ENCODE data around the gene CDAN1. TPM values are rescaled to one million over a fixed set of nuclear protein-coding genes. Genes with fewer than 3 reads are reported as not detected.

Gene CDAN1
- total RNA-seq, 1 donor from 2014 or later = 14.6 TPM

DNA sequence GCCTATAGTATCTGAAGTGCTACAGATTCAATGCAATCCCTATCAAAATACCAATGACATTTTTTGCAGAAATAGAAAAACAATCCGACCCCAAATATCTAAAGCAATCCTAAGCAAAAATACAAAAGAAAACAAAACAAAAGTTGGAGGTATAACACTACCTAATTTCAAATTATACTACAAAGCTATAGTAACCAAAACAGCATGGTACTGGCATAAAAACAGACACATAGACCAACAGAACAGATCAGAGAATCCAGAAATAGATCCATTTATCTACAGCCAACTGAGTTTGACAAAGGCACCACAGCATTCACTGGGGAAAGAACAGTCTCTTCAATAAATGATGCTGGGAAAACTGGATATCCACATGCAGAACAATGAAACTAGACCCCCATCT, 23.8 kb upstream of the CDAN1 start:
- peaks cover 18% of the 10 kb centered on the region for H3K36me3 Mint-ChIP-seq (ENCODE audit: low read depth, unreplicated experiment)
- H3K9me3 Mint-ChIP-seq (ENCODE audit: unreplicated experiment) = peaks cover 22% of the 10 kb centered on the region
- Histone ChIP-seq H3K79me2 (ENCODE audit: insufficient read depth, low read length) (no peaks in the 10 kb centered on the region), H3K36me3 (ENCODE audit: insufficient read depth, low read length) (no peaks in the 10 kb centered on the region), H3K9ac (ENCODE audit: low read length) (no peak overlapping the region), H3K4me3 (ENCODE audit: insufficient read depth, low read depth, low read length) (no peak overlapping the region), H3K4me1 (ENCODE audit: insufficient read depth, low read length) (no peaks in the 10 kb centered on the region), H3K27ac (ENCODE audit: low read depth, low read length) (no peak overlapping the region), H3K9me3 (ENCODE audit: insufficient read depth, low read depth, low read length) (peaks cover 2% of the 10 kb centered on the region), H2AFZ (ENCODE audit: low read depth, low read length) (no peak overlapping the region), H3K4me2 (ENCODE audit: low read length) (no peak overlapping the region), H4K20me1 (ENCODE audit: insufficient read depth, low read length) (peaks cover 8% of the 10 kb centered on the region), H3K27me3 (ENCODE audit: insufficient read depth, low read length) (no peaks in the 10 kb centered on the region)
- no peaks in the 10 kb centered on the region for H3K4me1 Mint-ChIP-seq (ENCODE audit: low read depth, unreplicated experiment)
- H3K27me3 Mint-ChIP-seq (ENCODE audit: low read depth, unreplicated experiment) = no peaks in the 10 kb centered on the region
- H3K27ac Mint-ChIP-seq (ENCODE audit: unreplicated experiment) = no peak overlapping the region
- FAIRE-seq (no peak), DNase-seq (ENCODE audit: low read depth) (no peak)
- TF ChIP-seq, protein P1, sequence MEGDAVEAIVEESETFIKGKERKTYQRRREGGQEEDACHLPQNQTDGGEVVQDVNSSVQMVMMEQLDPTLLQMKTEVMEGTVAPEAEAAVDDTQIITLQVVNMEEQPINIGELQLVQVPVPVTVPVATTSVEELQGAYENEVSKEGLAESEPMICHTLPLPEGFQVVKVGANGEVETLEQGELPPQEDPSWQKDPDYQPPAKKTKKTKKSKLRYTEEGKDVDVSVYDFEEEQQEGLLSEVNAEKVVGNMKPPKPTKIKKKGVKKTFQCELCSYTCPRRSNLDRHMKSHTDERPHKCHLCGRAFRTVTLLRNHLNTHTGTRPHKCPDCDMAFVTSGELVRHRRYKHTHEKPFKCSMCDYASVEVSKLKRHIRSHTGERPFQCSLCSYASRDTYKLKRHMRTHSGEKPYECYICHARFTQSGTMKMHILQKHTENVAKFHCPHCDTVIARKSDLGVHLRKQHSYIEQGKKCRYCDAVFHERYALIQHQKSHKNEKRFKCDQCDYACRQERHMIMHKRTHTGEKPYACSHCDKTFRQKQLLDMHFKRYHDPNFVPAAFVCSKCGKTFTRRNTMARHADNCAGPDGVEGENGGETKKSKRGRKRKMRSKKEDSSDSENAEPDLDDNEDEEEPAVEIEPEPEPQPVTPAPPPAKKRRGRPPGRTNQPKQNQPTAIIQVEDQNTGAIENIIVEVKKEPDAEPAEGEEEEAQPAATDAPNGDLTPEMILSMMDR (IDR thresholded peaks at IDR 0.05; ENCODE audit: insufficient read depth, low read depth, low read length) = no peak
- no peak for TF ChIP-seq EZH2 (IDR thresholded peaks at IDR 0.05; ENCODE audit: insufficient read depth, low read length)
- H3K4me3 Mint-ChIP-seq (ENCODE audit: unreplicated experiment) = no peak overlapping the region

DNA sequence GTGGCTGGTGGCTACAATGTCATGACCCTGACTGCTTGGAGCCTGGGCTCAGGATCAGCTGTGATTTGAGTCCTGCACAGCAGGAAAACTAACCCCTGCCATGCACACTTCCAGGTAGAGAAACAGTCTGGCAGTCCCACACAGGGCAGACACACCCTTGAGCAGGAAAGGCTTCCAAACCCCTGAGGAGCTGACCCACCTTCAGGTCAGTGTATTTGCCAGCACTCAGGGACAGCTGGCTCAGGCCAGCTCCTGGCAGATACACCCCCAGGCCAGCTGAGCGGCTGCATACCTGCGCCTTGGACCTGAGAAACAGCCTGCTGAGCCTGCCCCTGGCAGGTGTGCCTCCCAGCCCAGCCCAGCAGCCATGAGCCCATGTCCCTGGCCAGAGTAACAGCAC, 22.2 kb upstream of the CDAN1 start:
- TF ChIP-seq, protein P1 (IDR thresholded peaks at IDR 0.05; ENCODE audit: insufficient read depth, low read depth, low read length) = no peak
- TF ChIP-seq EZH2 (IDR thresholded peaks at IDR 0.05; ENCODE audit: insufficient read depth, low read length) = no peak
- H3K27ac ChIP-seq (ENCODE audit: low read depth, low read length) = no peak overlapping the region
- H3K36me3 ChIP-seq (ENCODE audit: insufficient read depth, low read length) = no peaks in the 10 kb centered on the region
- peaks cover 8% of the 10 kb centered on the region for H4K20me1 ChIP-seq (ENCODE audit: insufficient read depth, low read length)
- FAIRE-seq = no peak
- H3K4me2 ChIP-seq (ENCODE audit: low read length) = no peak overlapping the region
- H3K4me1 ChIP-seq (ENCODE audit: insufficient read depth, low read length) = no peaks in the 10 kb centered on the region
- Mint-ChIP-seq H3K9me3 (ENCODE audit: unreplicated experiment) (peaks cover 17% of the 10 kb centered on the region), H3K4me1 (ENCODE audit: low read depth, unreplicated experiment) (no peaks in the 10 kb centered on the region), H3K27me3 (ENCODE audit: low read depth, unreplicated experiment) (no peaks in the 10 kb centered on the region), H3K4me3 (ENCODE audit: unreplicated experiment) (no peak overlapping the region), H3K36me3 (ENCODE audit: low read depth, unreplicated experiment) (peaks cover 18% of the 10 kb centered on the region), H3K27ac (ENCODE audit: unreplicated experiment) (no peak overlapping the region)
- no peaks in the 10 kb centered on the region for H3K27me3 ChIP-seq (ENCODE audit: insufficient read depth, low read length)
- H3K9ac ChIP-seq (ENCODE audit: low read length) = no peak overlapping the region
- no peak overlapping the region for H2AFZ ChIP-seq (ENCODE audit: low read depth, low read length)
- no peaks in the 10 kb centered on the region for H3K79me2 ChIP-seq (ENCODE audit: insufficient read depth, low read length)
- H3K9me3 ChIP-seq (ENCODE audit: insufficient read depth, low read depth, low read length) = peaks cover 2% of the 10 kb centered on the region
- DNase-seq (ENCODE audit: low read depth) = no peak
- no peak overlapping the region for H3K4me3 ChIP-seq (ENCODE audit: insufficient read depth, low read depth, low read length)

DNA sequence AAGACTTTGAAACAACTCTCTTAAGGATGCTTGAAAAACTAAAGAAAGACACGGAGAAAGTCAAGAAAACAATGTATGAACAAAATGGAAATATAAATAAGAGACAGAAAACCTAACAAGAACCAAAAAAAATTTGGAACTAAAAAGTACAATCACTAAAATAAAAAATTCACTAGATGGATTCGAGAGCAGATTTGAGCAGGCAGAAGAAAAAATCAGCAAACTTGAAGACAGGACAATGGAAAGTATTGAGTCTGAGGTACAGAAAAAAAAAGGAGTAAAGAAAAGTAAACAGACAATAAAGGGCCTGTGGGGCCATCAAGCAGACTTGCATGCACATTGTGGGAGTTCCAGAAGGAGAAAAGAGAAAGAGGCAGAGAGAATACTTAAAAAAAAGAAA, 13.4 kb upstream of the CDAN1 start:
- H3K27ac ChIP-seq (ENCODE audit: low read depth, low read length) = no peak overlapping the region
- H3K79me2 ChIP-seq (ENCODE audit: insufficient read depth, low read length) = no peaks in the 10 kb centered on the region
- no peak overlapping the region for H3K9ac ChIP-seq (ENCODE audit: low read length)
- no peaks in the 10 kb centered on the region for H4K20me1 ChIP-seq (ENCODE audit: insufficient read depth, low read length)
- no peaks in the 10 kb centered on the region for H3K4me1 Mint-ChIP-seq (ENCODE audit: low read depth, unreplicated experiment)
- H3K9me3 Mint-ChIP-seq (ENCODE audit: unreplicated experiment) = peaks cover 6% of the 10 kb centered on the region
- H2AFZ ChIP-seq (ENCODE audit: low read depth, low read length) = no peak overlapping the region
- H3K36me3 Mint-ChIP-seq (ENCODE audit: low read depth, unreplicated experiment) = peaks cover 17% of the 10 kb centered on the region
- TF ChIP-seq, protein P1 (IDR thresholded peaks at IDR 0.05; ENCODE audit: insufficient read depth, low read depth, low read length) = no peak
- TF ChIP-seq EZH2 (IDR thresholded peaks at IDR 0.05; ENCODE audit: insufficient read depth, low read length) = no peak
- peaks cover 6% of the 10 kb centered on the region for H3K36me3 ChIP-seq (ENCODE audit: insufficient read depth, low read length)
- no peaks in the 10 kb centered on the region for H3K9me3 ChIP-seq (ENCODE audit: insufficient read depth, low read depth, low read length)
- H3K4me3 Mint-ChIP-seq (ENCODE audit: unreplicated experiment) = no peak overlapping the region
- H3K4me1 ChIP-seq (ENCODE audit: insufficient read depth, low read length) = no peaks in the 10 kb centered on the region
- no peak overlapping the region for H3K4me2 ChIP-seq (ENCODE audit: low read length)
- no peak for DNase-seq (ENCODE audit: low read depth)
- no peaks in the 10 kb centered on the region for H3K27me3 ChIP-seq (ENCODE audit: insufficient read depth, low read length)
- no peaks in the 10 kb centered on the region for H3K27me3 Mint-ChIP-seq (ENCODE audit: low read depth, unreplicated experiment)
- H3K4me3 ChIP-seq (ENCODE audit: insufficient read depth, low read depth, low read length) = no peak overlapping the region
- H3K27ac Mint-ChIP-seq (ENCODE audit: unreplicated experiment) = no peak overlapping the region
- FAIRE-seq = no peak
